Keratinocyte (primary cell): ENCODE results near the gene LRRC4C.

Source experiments
- CTCF ChIP-seq, 3 experiments: IDR thresholded peaks in 1 of 3; conservative IDR thresholded peaks in 1 of 3; optimal IDR thresholded peaks in 1 of 3; 2 replicates in 2 of 3; 3 replicates in 1 of 3; pipeline versions ENCODE3 to v1.5.1; 2011; ENCODE audit warnings: low read length in 3 of 3, mild to moderate bottlenecking in 3 of 3, moderate library complexity in 2 of 3, control low read depth in 1 of 3, inconsistent platforms in 1 of 3; ENCODE audit not compliant: insufficient read depth in 2 of 3; ENCODE audit errors: extremely low read depth in 1 of 3
- EZH2 ChIP-seq: IDR thresholded peaks from one replicate; pipeline ENCODE4 v1.6.1; 2012; ENCODE audit warnings: inconsistent platforms, mild to moderate bottlenecking, low read length, moderate library complexity

GRCh38 chr11:41392596-41392995 lies 66.9 kb downstream of the LRRC4C start:
- TF ChIP-seq CTCF (optimal IDR thresholded peaks at IDR 0.05 in 1 of 3, IDR thresholded peaks at IDR 0.05 in 1 of 3, conservative IDR thresholded peaks at IDR 0.05 in 1 of 3; ENCODE audit: extremely low read depth in 1 of 3, insufficient read depth in 2 of 3, low read length in 3 of 3), result no peak
- TF ChIP-seq EZH2, result no peak
